ENCODE data around the gene HPS1.

The HPS1 gene

GRCh38 chr10:98411166-98411565, 35.6 kb downstream of the HPS1 start:
- no peak for DNase-seq

GRCh38 chr10:98410759-98411158, 36.0 kb downstream of the HPS1 start:
- no peak for DNase-seq

GRCh38 chr10:98410135-98410743, 36.5 kb downstream of the HPS1 start:
- DNase-seq, result no peak

- no peak for DNase-seq
These were observed 37.9 kb downstream of the HPS1 start for GRCh38 chr10:98408799-98409198.

- no peak for DNase-seq
These were observed 38.9 kb downstream of the HPS1 start for GRCh38 chr10:98407744-98408241.

- DNase-seq, result no peak
These were observed 39.6 kb downstream of the HPS1 start for GRCh38 chr10:98407017-98407743.

GRCh38 chr10:98405422-98405821, 41.3 kb downstream of the HPS1 start:
- no peak for DNase-seq

GRCh38 chr10:98404571-98405359, 42.0 kb downstream of the HPS1 start:
- DNase-seq, result no peak

GRCh38 chr10:98403812-98404504, 42.8 kb downstream of the HPS1 start:
- DNase-seq, result no peak

GRCh38 chr10:98402931-98403718, 43.6 kb downstream of the HPS1 start:
- DNase-seq, result no peak

- DNase-seq, result no peak
These were observed 44.3 kb downstream of the HPS1 start for GRCh38 chr10:98402478-98402877.

GRCh38 chr10:98400482-98400881, 46.3 kb downstream of the HPS1 start:
- no peak for DNase-seq

- DNase-seq, result no peak
These were observed 47.0 kb downstream of the HPS1 start for GRCh38 chr10:98399784-98400183.

GRCh38 chr10:98397089-98397600, 49.6 kb downstream of the HPS1 start:
- DNase-seq, result no peak

GRCh38 chr10:98396096-98397063, 50.4 kb downstream of the HPS1 start:
- no peak for DNase-seq

- DNase-seq, result no peak
These were observed 51.8 kb downstream of the HPS1 start for GRCh38 chr10:98394851-98395440.

GRCh38 chr10:98391578-98391991, 55.1 kb downstream of the HPS1 start:
- DNase-seq, result peak in 1 of 2 donors; percentile 43

- peak in 1 of 2 donors; percentile 24 for DNase-seq
These were observed 55.7 kb downstream of the HPS1 start for GRCh38 chr10:98391065-98391464.

GRCh38 chr10:98390406-98390805, 56.3 kb downstream of the HPS1 start:
- DNase-seq, result no peak

- no peak for DNase-seq
These were observed 57.3 kb downstream of the HPS1 start for GRCh38 chr10:98389398-98389797.
